Measurements from ENCODE around the gene YAP1.
A peak's percentile ranks its signal among the peaks of the same experiment; 100 is the strongest.

Gene YAP1

GRCh38 chr11:102081313-102081712 is 28.9 kb upstream of the YAP1 start:
- TF ChIP-seq POLR2AphosphoS5 (IDR thresholded peaks at IDR 0.05; ENCODE audit: borderline replicate concordance, low read depth, low read length) (no peak), EZH2 (IDR thresholded peaks at IDR 0.05) (no peak), FOXP2 (optimal IDR thresholded peaks at IDR 0.05; ENCODE audit: control extremely low read depth, extremely low read length, insufficient read depth) (no peak)
- Histone ChIP-seq H3K9me3 (ENCODE audit: low read depth, low read length) (no peaks in the 10 kb centered on the region), H3K27ac (no peak overlapping the region), H3K4me3 (no peak overlapping the region), H3K9ac (ENCODE audit: insufficient read length) (no peak overlapping the region), H3K36me3 (ENCODE audit: insufficient read depth, low read length) (no peaks in the 10 kb centered on the region)
- DNase-seq (ENCODE audit: low read depth, low spot score) = no peak

- no peaks in the 10 kb centered on the region for H3K36me3 ChIP-seq (ENCODE audit: insufficient read depth, low read length)
- no peak overlapping the region for H3K4me3 ChIP-seq
- no peak overlapping the region for H3K27ac ChIP-seq
- no peak for TF ChIP-seq EZH2 (IDR thresholded peaks at IDR 0.05)
- TF ChIP-seq POLR2AphosphoS5 (IDR thresholded peaks at IDR 0.05; ENCODE audit: borderline replicate concordance, low read depth, low read length) = no peak
- TF ChIP-seq FOXP2 (optimal IDR thresholded peaks at IDR 0.05; ENCODE audit: control extremely low read depth, extremely low read length, insufficient read depth) = no peak
- DNase-seq (ENCODE audit: low read depth, low spot score) = no peak
- H3K9me3 ChIP-seq (ENCODE audit: low read depth, low read length) = no peaks in the 10 kb centered on the region
- H3K9ac ChIP-seq (ENCODE audit: insufficient read length) = no peak overlapping the region
Observed at GRCh38 chr11:102085864-102086551, 24.2 kb upstream of the YAP1 start.

DNA sequence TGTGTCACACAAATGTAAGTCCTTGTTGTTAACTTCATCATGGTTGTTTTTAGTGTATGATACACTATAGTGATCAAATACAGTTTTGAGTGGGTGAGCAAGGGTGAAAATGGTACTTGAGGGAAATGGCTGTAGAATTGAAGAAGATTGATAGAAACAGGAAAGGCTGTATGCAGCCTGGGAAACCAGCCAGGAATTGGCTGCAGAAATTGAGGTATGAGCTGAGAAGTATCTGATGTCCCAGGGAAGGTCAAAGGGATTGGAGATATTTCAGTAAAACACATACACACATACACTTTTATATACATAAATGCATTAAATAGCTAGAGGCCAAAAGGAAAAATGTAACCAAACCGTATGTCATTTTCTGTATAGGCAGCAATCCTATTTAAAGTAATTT is 13.1 kb upstream of the YAP1 start:
- H3K4me3 ChIP-seq = no peak overlapping the region
- H3K9ac ChIP-seq (ENCODE audit: insufficient read length) = no peak overlapping the region
- no peak for DNase-seq (ENCODE audit: low read depth, low spot score)
- no peak for TF ChIP-seq POLR2AphosphoS5 (IDR thresholded peaks at IDR 0.05; ENCODE audit: borderline replicate concordance, low read depth, low read length)
- TF ChIP-seq FOXP2 (optimal IDR thresholded peaks at IDR 0.05; ENCODE audit: control extremely low read depth, extremely low read length, insufficient read depth) = no peak
- no peak for TF ChIP-seq EZH2 (IDR thresholded peaks at IDR 0.05)
- H3K27ac ChIP-seq = no peak overlapping the region
- H3K9me3 ChIP-seq (ENCODE audit: low read depth, low read length) = no peaks in the 10 kb centered on the region
- H3K36me3 ChIP-seq (ENCODE audit: insufficient read depth, low read length) = no peaks in the 10 kb centered on the region

DNA sequence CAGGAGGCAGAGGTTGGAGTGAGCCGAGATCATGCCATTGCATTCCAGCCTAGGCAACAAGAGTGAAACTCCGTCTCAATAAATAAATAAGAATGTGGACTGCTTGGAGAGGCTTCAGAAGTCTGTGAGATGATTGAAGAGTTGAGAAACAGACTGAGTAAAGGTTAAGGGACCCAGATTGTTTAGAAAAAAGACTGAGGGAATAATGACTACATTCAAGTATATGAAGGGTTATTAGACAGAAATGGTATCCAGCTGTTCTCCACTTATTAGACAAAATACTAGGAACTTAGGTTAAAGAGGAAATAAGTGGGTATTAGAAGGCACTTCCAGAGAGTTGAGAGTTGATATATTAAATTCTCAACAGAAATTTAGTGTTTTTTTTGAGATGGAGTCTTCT is 10.5 kb upstream of the YAP1 start:
- TF ChIP-seq EZH2 (IDR thresholded peaks at IDR 0.05) (no peak), POLR2AphosphoS5 (IDR thresholded peaks at IDR 0.05; ENCODE audit: borderline replicate concordance, low read depth, low read length) (no peak), FOXP2 (optimal IDR thresholded peaks at IDR 0.05; ENCODE audit: control extremely low read depth, extremely low read length, insufficient read depth) (no peak)
- Histone ChIP-seq H3K9ac (ENCODE audit: insufficient read length) (no peak overlapping the region), H3K9me3 (ENCODE audit: low read depth, low read length) (no peaks in the 10 kb centered on the region)

GRCh38 chr11:102108734-102109440 is 1.4 kb upstream of the YAP1 start:
- no peaks in the 10 kb centered on the region for H3K9me3 ChIP-seq (ENCODE audit: low read depth, low read length)
- no peak for DNase-seq (ENCODE audit: low read depth, low spot score)
- no peak for TF ChIP-seq FOXP2 (optimal IDR thresholded peaks at IDR 0.05; ENCODE audit: control extremely low read depth, extremely low read length, insufficient read depth)
- TF ChIP-seq POLR2AphosphoS5 (IDR thresholded peaks at IDR 0.05; ENCODE audit: borderline replicate concordance, low read depth, low read length) = no peak
- no peak for TF ChIP-seq EZH2 (IDR thresholded peaks at IDR 0.05)
- H3K4me3 ChIP-seq = peak overlapping the region; percentile 99
- H3K9ac ChIP-seq (ENCODE audit: insufficient read length) = no peak overlapping the region
- no peaks in the 10 kb centered on the region; the same call in 1 of the 2 replicates for H3K36me3 ChIP-seq (ENCODE audit: insufficient read depth, low read length)
- H3K27ac ChIP-seq = no peak overlapping the region

More for the DNA sequence above, 10.5 kb upstream of the YAP1 start:
- H3K4me3 ChIP-seq = no peak overlapping the region
- no peaks in the 10 kb centered on the region for H3K36me3 ChIP-seq (ENCODE audit: insufficient read depth, low read length)
- DNase-seq (ENCODE audit: low read depth, low spot score) = no peak
- H3K27ac ChIP-seq = no peak overlapping the region

DNA sequence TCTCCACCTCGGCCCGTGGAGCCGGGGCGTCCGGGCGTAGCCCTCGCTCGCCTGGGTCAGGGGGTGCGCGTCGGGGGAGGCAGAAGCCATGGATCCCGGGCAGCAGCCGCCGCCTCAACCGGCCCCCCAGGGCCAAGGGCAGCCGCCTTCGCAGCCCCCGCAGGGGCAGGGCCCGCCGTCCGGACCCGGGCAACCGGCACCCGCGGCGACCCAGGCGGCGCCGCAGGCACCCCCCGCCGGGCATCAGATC is 439 bp downstream of the YAP1 start:
- TF ChIP-seq EZH2 (IDR thresholded peaks at IDR 0.05) (no peak), POLR2AphosphoS5 (IDR thresholded peaks at IDR 0.05; ENCODE audit: borderline replicate concordance, low read depth, low read length) (no peak), FOXP2 (optimal IDR thresholded peaks at IDR 0.05; ENCODE audit: control extremely low read depth, extremely low read length, insufficient read depth) (no peak)
- Histone ChIP-seq H3K36me3 (ENCODE audit: insufficient read depth, low read length) (peaks cover 16% of the 10 kb centered on the region), H3K9me3 (ENCODE audit: low read depth, low read length) (no peaks in the 10 kb centered on the region), H3K27ac (peak overlapping the region; percentile 70), H3K4me3 (peak overlapping the region; percentile 99), H3K9ac (ENCODE audit: insufficient read length) (peak overlapping the region; percentile 85)
- DNase-seq (ENCODE audit: low read depth, low spot score) = no peak

- H3K9me3 ChIP-seq (ENCODE audit: low read depth, low read length) = no peaks in the 10 kb centered on the region
- no peak for DNase-seq (ENCODE audit: low read depth, low spot score)
- H3K36me3 ChIP-seq (ENCODE audit: insufficient read depth, low read length) = peaks cover 21% of the 10 kb centered on the region
- H3K27ac ChIP-seq = peak overlapping the region; percentile 85
- peak overlapping the region; percentile 99 for H3K4me3 ChIP-seq
- H3K9ac ChIP-seq (ENCODE audit: insufficient read length) = peak overlapping the region; percentile 85
- peak; percentile 42; the same call in 1 of the 2 replicates for TF ChIP-seq POLR2AphosphoS5 (IDR thresholded peaks at IDR 0.05; ENCODE audit: borderline replicate concordance, low read depth, low read length)
- no peak for TF ChIP-seq FOXP2 (optimal IDR thresholded peaks at IDR 0.05; ENCODE audit: control extremely low read depth, extremely low read length, insufficient read depth)
Observed at GRCh38 chr11:102111011-102111786, 952 bp downstream of the YAP1 start.

GRCh38 chr11:102111787-102112508 is 1.7 kb downstream of the YAP1 start:
- Histone ChIP-seq H3K4me3 (peak overlapping the region; percentile 99), H3K27ac (peak overlapping the region; percentile 85), H3K36me3 (ENCODE audit: insufficient read depth, low read length) (peaks cover 21% of the 10 kb centered on the region), H3K9ac (ENCODE audit: insufficient read length) (peak overlapping the region; percentile 83), H3K9me3 (ENCODE audit: low read depth, low read length) (no peaks in the 10 kb centered on the region)
- TF ChIP-seq EZH2 (IDR thresholded peaks at IDR 0.05) (no peak), FOXP2 (optimal IDR thresholded peaks at IDR 0.05; ENCODE audit: control extremely low read depth, extremely low read length, insufficient read depth) (no peak), POLR2AphosphoS5 (IDR thresholded peaks at IDR 0.05; ENCODE audit: borderline replicate concordance, low read depth, low read length) (no peak)
- DNase-seq (ENCODE audit: low read depth, low spot score) = no peak
